ENCODE data around the gene SEMA3E.
"Not testable (repeated sequence)": the region's sequence is repeated elsewhere in the genome, so short reads cannot be mapped to it uniquely, and the experiment has no call there.

SEMA3E gene

DNA sequence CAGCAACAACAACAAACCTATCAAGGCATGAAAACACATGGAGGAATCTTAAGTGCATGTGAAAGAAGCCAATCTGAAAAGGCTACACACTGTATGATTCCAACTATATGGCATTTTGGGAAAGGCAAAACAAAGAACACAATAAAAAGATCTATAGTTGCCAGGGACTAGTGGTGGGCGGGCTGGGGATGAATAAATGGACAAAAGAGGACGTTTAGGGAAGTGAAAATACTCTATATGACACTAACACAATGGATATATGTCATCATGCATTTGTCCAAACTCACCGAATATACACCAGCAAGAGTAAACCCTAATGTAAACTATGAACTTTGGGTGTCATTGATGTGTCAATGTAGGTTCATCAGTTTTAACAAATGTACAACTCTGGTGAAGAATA, 89.1 kb downstream of the SEMA3E start:
- DNase-seq (ENCODE audit: low spot score), result no peak

GRCh38 chr7:83552556-83552955, 96.4 kb downstream of the SEMA3E start:
- FAIRE-seq; DNase-seq (ENCODE audit: low spot score): not testable (repeated sequence)

More for the DNA sequence above, 89.1 kb downstream of the SEMA3E start:
- FAIRE-seq, result peak; percentile 88

DNA sequence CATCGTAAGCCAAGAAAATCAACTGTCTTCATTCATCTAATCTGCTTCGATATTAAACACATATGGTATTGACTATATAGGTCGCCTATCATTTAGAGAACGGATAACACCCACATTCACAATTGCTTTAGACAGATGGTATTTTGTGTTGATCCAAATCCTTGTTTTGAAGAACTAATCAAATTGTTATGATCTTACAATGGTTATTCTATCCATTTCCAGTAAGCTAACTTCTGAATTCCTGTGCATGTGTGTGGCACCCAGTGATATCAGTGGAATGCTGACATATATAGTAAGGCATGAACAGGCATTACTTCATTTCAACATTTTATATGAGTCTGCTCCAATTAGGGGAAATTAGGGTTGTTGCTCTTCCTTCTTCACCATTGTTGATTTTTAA, 98.8 kb downstream of the SEMA3E start:
- peak; percentile 23 for DNase-seq (ENCODE audit: low spot score)
- FAIRE-seq, result peak; percentile 40

GRCh38 chr7:83548250-83548649, 100.7 kb downstream of the SEMA3E start:
- no peak for FAIRE-seq
- no peak for DNase-seq (ENCODE audit: low spot score)

- peak; percentile 86 for DNase-seq (ENCODE audit: low spot score)
- peak; percentile 95 for FAIRE-seq
Measured at GRCh38 chr7:83547526-83547925, 101.4 kb downstream of the SEMA3E start.

DNA sequence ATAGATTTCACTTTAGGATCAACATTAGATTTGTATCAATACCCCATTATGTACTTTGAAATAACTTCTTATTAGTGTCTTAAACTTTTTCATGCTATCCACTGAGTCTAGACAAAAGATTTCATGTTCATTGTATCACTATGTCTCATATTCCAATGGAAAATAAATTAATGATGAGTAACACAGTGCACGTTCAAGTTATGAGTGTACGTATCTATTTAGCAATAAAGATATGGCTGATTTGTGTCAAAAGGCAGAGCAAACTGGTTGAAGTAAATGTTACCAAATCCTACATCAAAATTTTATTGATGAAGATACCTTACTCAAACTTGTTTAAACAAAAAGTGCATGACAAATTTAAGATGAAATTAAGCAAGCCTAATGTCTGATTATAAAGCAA, 102.4 kb downstream of the SEMA3E start:
- no peak for FAIRE-seq

DNA sequence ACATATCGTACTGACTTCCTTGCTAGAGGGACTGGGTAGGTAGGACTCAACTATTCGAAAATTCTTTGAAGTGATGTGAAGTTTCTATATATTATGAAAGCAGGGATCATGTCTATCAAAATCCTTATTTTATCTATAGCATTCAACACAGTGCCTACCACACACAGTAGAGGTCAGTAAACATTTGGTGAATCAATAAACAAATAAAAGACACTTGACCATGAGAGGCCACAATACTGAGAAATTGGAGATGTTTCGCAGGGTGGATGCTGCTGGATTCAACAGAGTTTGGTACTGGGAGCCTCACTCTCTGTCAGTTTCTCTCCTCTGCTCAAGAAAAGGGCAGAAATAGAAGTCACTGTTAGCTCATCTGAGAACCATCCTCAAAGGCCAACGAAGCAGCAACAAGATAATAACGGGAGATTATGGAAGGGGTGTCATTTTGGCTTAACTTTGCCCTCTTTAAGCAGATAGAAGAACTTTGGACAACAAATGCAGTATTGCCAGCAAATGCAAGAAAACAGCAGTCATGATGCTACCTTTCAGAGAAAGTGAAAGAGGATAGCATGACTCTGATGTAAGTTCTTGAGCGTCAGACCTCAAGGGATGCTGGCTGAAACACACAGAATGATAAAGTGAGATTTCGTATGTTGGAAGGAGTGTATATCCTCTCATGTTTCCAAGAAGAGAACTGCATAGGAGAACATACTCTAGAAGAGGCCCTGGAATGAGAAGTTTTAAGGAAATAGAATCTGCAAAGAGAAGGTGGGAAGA, 107.6 kb downstream of the SEMA3E start:
- no peak for FAIRE-seq
- DNase-seq (ENCODE audit: low spot score), result no peak

More for the DNA sequence above, 102.4 kb downstream of the SEMA3E start:
- no peak for DNase-seq (ENCODE audit: low spot score)

GRCh38 chr7:83534488-83534887, 114.5 kb downstream of the SEMA3E start:
- DNase-seq (ENCODE audit: low spot score), result no peak
- FAIRE-seq, result no peak

DNA sequence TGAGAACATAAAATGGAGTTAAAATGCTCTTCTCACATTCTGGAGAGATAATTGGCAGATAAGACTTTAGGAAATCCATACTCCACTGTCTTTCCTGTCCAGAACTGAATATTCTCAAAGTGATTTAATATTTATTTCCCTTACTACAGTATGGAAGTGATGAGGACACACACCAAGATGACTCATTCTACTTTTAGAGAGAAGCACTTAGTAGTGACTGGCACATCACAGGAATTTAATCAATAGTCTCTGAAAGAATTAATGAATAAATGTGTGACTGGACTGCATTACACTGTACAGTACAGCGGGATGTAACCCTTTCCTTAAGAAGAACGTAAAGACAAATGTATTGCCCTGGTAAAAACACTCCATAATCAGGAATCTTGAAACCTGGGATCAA, 116.7 kb downstream of the SEMA3E start:
- peak; percentile 59 for DNase-seq (ENCODE audit: low spot score)
- FAIRE-seq, result peak; percentile 17

DNA sequence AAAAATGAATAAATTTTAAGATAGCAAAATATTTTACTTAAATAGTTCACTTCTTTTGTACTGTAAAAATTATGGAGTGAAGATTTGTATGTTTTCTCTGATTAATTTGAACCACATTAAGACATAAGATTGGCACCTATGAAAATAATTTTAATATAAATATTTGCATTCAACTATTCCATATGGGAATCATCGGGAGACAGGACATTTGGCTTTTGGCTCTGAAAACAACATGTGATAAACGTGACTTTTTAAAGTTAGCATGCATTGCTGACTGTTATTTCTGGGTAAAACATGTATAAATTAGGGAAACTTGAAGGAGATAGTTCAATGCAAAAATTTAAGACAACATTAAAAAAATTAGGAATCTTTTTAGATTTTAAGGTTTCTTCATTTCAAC, 117.2 kb downstream of the SEMA3E start:
- DNase-seq (ENCODE audit: low spot score), result no peak
- no peak for FAIRE-seq

DNA sequence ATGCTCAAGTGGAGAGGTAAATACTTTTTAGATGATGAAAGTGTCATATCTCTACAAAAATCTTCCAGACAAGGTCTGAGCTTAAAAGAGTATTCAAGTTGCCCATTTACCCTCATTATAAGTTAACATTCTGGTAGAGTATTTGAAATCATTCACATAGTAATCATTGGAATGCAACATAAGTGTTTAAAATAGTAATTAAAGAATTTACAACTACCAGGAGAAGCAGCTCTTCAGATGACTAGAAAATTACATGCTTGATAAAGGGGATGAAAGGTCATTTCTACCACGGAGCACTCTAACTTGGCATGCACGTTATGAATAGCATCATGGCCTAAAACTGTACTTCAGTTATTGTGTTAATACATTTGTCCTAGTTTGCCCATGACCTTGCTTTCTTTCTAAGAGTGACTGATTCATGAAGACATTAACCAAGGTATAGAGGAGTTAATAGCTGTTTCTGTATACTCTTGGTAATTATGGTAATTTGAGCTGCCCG, 120.0 kb downstream of the SEMA3E start:
- DNase-seq (ENCODE audit: low spot score) (no peak), FAIRE-seq (peak; percentile 91)

GRCh38 chr7:83524277-83525075, 124.5 kb downstream of the SEMA3E start:
- FAIRE-seq, result no peak
- DNase-seq (ENCODE audit: low spot score), result peak; percentile 62

DNA sequence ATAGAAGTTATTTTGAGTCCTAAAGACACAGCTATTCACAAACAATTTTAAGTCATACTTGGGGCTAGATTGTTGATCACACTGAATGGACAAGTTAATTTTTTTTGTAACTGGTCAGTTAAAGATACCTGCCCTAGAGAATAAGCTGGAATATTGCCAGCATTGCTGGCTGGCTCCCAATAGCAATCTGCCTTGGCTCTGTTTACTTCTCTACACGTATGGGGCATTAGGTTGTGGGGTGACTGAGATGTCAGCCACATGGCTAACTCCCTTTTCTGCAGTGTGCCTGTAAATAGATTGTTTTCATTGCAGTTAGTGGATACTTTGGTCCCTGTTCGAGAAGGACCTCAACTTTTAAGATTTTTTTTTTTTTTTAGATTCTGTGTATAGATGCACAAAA, 128.2 kb downstream of the SEMA3E start:
- DNase-seq (ENCODE audit: low spot score) (no peak), FAIRE-seq (no peak)

DNA sequence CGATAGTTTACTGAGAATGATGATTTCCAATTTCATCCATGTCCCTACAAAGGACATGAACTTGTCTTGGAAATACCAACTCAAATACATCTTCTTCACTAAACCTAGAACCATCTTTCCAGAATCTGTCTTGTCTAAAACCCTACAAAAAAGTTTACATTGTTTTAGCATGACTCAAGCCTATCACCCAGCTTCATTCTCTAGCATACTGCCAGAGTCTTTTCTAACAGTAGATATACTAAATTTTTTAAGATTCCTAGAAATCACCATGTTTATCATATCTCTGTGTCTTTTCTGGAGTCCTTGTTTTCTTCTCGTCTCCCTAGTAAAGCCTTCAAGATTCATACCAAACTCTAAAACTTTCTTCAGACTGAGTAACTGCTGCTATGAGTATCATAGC, 129.7 kb downstream of the SEMA3E start:
- DNase-seq (ENCODE audit: low spot score), result no peak
- FAIRE-seq, result peak; percentile 5

DNA sequence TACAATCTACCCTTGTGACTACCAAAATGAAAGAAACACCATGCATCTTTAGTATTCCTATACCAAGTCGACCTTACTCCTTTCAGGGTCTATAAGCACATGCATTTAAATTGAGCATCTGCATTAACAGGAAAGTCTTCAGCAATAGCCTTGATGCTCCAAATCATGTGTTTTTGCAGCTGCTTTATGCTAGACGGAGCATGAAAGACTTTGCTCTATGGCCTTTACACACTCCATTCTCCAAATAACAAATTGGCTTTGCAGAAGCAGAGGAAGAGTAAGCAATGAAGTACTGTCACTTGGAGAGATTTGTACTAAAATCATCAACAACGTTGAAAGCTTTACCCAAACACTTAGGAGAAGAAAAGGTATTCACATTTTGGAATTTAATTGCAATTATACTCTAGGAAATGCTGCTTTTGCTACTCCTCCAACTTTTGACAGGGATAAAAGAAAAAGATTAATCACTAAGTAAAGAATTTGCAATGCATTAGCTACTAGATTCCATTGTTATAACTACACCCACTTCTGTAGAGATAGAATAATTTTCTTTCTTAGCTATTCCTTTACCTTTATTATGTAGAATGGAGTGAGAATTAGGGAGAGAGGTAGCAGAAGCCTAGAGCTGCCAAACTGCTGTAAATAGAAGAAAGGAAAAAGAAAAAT, 131.8 kb downstream of the SEMA3E start:
- no peak for DNase-seq (ENCODE audit: low spot score)
- peak; percentile 13 for FAIRE-seq

DNA sequence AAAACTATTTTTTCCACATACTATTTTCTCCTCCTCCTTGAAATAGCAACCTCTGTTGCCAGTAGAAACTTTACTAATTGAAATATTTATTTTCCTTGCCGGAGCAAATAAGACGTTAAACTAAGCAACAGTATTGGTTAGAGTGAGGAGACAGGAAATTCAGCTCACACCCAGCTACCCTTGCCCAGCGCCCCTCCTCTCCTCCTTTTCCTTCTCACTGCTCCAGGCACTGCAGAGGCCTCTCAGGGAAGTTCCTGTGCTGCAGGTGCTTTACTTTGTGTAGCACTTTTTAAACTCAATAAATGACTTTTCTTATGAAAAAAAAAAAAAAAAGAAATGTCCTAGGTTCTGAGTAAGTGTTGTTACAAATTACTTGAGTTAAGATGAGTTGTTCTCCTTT, 134.0 kb downstream of the SEMA3E start:
- no peak for FAIRE-seq

GRCh38 chr7:83509255-83510021, 139.5 kb downstream of the SEMA3E start:
- FAIRE-seq (no peak), DNase-seq (ENCODE audit: low spot score) (no peak)

More for the DNA sequence above, 134.0 kb downstream of the SEMA3E start:
- DNase-seq (ENCODE audit: low spot score), result no peak

- FAIRE-seq (peak; percentile 66), DNase-seq (ENCODE audit: low spot score) (no peak)
Measured at GRCh38 chr7:83504330-83504729, 144.6 kb downstream of the SEMA3E start.

DNA sequence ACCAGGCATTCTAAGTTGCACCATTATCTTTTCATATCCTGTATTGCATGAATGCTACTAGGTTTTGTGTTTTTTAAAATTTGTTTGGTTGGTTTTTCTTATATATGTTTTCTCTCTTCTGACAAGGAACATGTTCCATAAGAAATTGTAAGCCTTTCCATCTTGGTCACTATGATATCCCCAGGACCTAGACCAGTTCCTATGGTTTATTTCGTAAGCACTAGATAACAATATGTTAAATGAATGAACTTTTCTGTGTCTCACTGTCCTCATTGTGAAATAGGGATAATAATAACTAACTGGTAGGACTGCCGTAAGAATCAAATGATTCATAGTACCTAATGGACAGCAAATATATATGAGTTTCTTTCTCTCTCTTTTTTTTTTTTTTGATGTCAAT, 146.3 kb downstream of the SEMA3E start:
- DNase-seq (ENCODE audit: low spot score) (no peak), FAIRE-seq (no peak)

DNA sequence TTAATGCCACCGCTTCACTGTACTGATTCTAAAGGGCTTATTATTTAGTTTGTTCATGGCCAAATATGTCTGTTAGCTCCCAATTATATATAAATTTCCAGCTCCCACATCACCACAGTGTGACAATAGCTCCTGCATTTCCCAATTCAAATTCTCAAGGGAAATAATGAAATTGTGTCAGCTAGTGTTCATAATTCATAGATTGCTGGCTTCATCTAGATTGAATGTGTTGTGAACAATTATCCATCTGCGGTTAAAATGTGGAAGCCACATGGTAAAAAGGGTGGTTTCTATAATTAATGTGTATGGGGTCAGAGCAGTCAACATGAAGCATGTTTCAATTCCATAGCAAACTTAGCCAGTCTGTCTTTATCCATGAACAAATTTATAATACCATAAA, 154.3 kb downstream of the SEMA3E start:
- DNase-seq (ENCODE audit: low spot score) (no peak), FAIRE-seq (no peak)

GRCh38 chr7:83492802-83493201, 156.1 kb downstream of the SEMA3E start:
- no peak for FAIRE-seq
- no peak for DNase-seq (ENCODE audit: low spot score)
